ENCODE measurements around the gene EFCAB5. TPM values are rescaled to one million over a fixed set of nuclear protein-coding genes. Genes with fewer than 3 reads are reported as not detected.

Gene EFCAB5
- total RNA-seq, 1 donor from 2014 or later: 0.37 TPM

DNA sequence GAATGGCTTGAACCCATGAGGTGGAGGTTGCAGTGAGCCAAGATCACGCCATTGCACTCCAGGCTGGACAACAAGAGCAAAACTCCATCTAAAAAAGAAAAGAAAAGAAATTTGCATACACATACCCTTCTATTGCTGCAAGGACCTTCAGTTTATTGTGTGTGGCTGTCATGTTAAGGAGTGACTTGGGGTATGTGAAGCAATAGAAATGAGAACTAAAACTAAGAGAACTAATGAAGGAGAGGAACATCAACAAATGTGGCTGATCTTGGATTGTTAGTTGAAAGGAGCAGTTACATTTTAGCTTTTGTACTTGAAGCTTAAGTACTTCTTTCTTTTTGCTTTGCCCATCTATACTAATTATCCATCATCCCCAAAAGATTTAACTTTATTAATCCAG is 162.5 kb downstream of the EFCAB5 start:
- H3K4me1 Mint-ChIP-seq (ENCODE audit: low read depth): peaks cover 5% of the 10 kb centered on the region
- peaks cover 2% of the 10 kb centered on the region for H3K27me3 Mint-ChIP-seq (ENCODE audit: low read depth)
- H3K4me3 Mint-ChIP-seq (ENCODE audit: unreplicated experiment): no peak overlapping the region
- H3K36me3 Mint-ChIP-seq (ENCODE audit: low read depth): no peaks in the 10 kb centered on the region
- no peak for DNase-seq (ENCODE audit: low spot score)
- TF ChIP-seq, protein P1, sequence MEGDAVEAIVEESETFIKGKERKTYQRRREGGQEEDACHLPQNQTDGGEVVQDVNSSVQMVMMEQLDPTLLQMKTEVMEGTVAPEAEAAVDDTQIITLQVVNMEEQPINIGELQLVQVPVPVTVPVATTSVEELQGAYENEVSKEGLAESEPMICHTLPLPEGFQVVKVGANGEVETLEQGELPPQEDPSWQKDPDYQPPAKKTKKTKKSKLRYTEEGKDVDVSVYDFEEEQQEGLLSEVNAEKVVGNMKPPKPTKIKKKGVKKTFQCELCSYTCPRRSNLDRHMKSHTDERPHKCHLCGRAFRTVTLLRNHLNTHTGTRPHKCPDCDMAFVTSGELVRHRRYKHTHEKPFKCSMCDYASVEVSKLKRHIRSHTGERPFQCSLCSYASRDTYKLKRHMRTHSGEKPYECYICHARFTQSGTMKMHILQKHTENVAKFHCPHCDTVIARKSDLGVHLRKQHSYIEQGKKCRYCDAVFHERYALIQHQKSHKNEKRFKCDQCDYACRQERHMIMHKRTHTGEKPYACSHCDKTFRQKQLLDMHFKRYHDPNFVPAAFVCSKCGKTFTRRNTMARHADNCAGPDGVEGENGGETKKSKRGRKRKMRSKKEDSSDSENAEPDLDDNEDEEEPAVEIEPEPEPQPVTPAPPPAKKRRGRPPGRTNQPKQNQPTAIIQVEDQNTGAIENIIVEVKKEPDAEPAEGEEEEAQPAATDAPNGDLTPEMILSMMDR (IDR thresholded peaks at IDR 0.05): no peak
- H3K9me3 Mint-ChIP-seq (ENCODE audit: low read depth): no peaks in the 10 kb centered on the region
- H3K27ac Mint-ChIP-seq (ENCODE audit: unreplicated experiment): no peak overlapping the region

DNA sequence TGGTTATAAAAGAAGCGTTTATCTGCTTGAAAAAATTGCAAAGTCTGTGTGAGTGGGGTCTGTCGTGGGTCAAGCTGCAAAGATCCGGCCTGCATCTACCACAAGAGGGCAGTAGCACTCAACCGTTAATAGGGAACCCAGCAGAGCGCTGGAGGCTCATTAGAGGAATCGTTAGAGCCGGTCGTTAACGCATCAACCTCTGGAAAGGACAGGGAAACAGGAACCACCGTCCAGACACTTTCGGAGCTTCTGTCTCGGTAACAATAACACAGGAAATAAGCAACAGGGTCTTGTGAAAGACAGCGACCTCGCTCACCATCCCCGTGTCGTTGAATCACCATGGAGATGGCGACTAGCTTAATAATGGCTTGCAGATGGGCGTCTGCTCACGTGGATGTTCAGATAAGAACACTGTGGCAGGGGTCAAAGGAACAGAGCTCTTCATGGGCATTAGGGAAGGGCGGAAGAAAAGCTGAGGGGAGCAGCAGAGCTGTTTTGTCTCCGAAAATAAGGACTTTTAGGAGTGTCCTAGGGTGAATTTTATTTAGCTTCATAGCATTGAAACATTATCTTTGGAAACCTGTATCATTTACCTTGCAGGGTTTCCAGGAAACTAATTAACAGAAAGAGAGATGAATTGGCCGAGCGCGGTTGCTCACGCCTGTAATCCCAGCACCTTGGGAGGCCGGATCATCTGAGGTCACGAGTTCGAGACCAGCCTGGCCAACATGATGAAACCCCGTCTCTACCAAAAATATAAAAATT is 163.3 kb downstream of the EFCAB5 start:
- TF ChIP-seq, protein P1 (IDR thresholded peaks at IDR 0.05): peak; percentile 98
- no peak for DNase-seq (ENCODE audit: low spot score)
- no peaks in the 10 kb centered on the region for H3K36me3 Mint-ChIP-seq (ENCODE audit: low read depth)

DNA sequence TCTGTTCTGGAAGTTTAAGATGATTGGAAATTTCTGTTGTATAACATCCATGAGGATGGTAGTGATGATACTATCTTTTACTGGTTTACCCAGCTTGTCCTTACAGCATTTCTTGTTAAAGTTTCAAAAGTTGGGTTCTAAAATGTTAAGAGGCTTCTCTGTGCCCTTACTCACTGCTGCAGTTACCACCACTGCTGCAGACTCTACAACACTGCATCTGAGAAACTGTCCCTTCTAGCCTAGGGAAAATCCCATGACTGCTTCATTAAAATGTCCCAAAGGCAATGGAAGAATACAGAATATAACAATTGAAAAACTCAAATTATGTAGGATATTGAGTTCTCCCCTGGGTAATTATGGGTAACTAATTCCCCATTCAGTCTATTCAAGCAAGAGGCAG is 171.4 kb downstream of the EFCAB5 start:
- Mint-ChIP-seq H3K27ac (ENCODE audit: unreplicated experiment) (no peak overlapping the region), H3K9me3 (ENCODE audit: low read depth) (no peaks in the 10 kb centered on the region), H3K4me1 (ENCODE audit: low read depth) (peaks cover 10% of the 10 kb centered on the region), H3K36me3 (ENCODE audit: low read depth) (no peaks in the 10 kb centered on the region), H3K4me3 (ENCODE audit: unreplicated experiment) (no peak overlapping the region), H3K27me3 (ENCODE audit: low read depth) (peaks cover under 1% of the 10 kb centered on the region)
- TF ChIP-seq, protein P1 (IDR thresholded peaks at IDR 0.05): no peak
- no peak for DNase-seq (ENCODE audit: low spot score)

More for the DNA sequence above, 163.3 kb downstream of the EFCAB5 start:
- no peaks in the 10 kb centered on the region for H3K9me3 Mint-ChIP-seq (ENCODE audit: low read depth)
- H3K27ac Mint-ChIP-seq (ENCODE audit: unreplicated experiment): peak overlapping the region; percentile 24
- peaks cover 5% of the 10 kb centered on the region for H3K4me1 Mint-ChIP-seq (ENCODE audit: low read depth)
- peaks cover 2% of the 10 kb centered on the region for H3K27me3 Mint-ChIP-seq (ENCODE audit: low read depth)
- H3K4me3 Mint-ChIP-seq (ENCODE audit: unreplicated experiment): peak overlapping the region; percentile 83

DNA sequence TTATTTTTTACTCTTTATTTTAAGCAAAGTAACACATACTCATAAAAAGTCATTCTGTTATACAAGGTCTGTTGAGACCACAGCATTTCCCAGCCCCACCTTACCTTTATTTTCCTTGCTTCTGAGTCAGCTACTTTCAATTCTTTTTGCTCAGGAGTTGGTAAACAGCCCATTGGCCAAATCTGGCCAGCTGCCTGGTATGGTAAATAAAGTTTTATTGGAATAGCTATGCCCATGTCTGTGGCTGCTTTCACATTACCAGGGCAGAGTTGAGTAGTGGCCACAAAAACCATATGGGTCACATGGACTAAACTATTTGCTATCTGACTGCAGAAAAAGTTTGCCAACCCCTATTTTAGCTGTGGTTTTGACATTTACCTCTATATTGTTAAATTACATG is 171.8 kb downstream of the EFCAB5 start:
- Mint-ChIP-seq H3K27me3 (ENCODE audit: low read depth) (no peaks in the 10 kb centered on the region), H3K9me3 (ENCODE audit: low read depth) (no peaks in the 10 kb centered on the region), H3K4me3 (ENCODE audit: unreplicated experiment) (no peak overlapping the region), H3K36me3 (ENCODE audit: low read depth) (no peaks in the 10 kb centered on the region), H3K27ac (ENCODE audit: unreplicated experiment) (no peak overlapping the region), H3K4me1 (ENCODE audit: low read depth) (peaks cover 14% of the 10 kb centered on the region)
- TF ChIP-seq, protein P1 (IDR thresholded peaks at IDR 0.05): no peak
- DNase-seq (ENCODE audit: low spot score): no peak

DNA sequence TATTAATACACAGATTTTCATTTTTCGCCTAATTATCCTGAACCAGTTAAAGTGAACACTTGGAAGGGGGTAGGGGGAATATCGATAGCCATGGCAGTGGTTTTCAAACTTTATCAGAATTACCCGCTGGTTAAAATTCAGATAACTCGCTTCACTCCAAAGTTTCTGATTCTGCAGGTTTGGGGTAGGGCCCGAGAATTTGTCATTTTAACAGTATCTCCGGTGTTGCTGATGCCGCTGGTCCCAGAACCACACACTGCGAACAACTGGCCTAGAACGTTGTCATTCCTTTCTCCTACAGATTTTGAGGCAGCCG is 174.9 kb downstream of the EFCAB5 start:
- TF ChIP-seq, protein P1 (IDR thresholded peaks at IDR 0.05): no peak
- Mint-ChIP-seq H3K9me3 (ENCODE audit: low read depth) (no peaks in the 10 kb centered on the region), H3K27me3 (ENCODE audit: low read depth) (no peaks in the 10 kb centered on the region), H3K4me3 (ENCODE audit: unreplicated experiment) (peak overlapping the region; percentile 93), H3K4me1 (ENCODE audit: low read depth) (peaks cover 35% of the 10 kb centered on the region), H3K27ac (ENCODE audit: unreplicated experiment) (peak overlapping the region; percentile 99), H3K36me3 (ENCODE audit: low read depth) (peaks cover 5% of the 10 kb centered on the region)
- no peak for DNase-seq (ENCODE audit: low spot score)

Measured in chondrocyte (in vitro differentiated cells).